Fibroblast of pulmonary artery (primary cell): ENCODE measurements around the gene SMC1B.
"Not testable (repeated sequence)": the region's sequence is repeated elsewhere in the genome, so short reads cannot be mapped to it uniquely, and the experiment has no call there.

Experiments
- DNase-seq: peaks from one replicate; pipeline ENCODE4 v3.0.0-alpha.2; 2010; ENCODE audit warnings: low read depth
- H3K4me3 ChIP-seq: replicated peaks from 2 replicates; pipeline ENCODE4 v1.5.1; 2011; ENCODE audit warnings: low read depth, mild to moderate bottlenecking, control low read depth, low read length, moderate library complexity
- CTCF ChIP-seq: IDR thresholded peaks from 2 replicates; pipeline ENCODE4 v1.5.1; 2011; ENCODE audit warnings: mild to moderate bottlenecking, control low read depth, low read length, inconsistent platforms; ENCODE audit errors: missing control alignments

Gene SMC1B

GRCh38 chr22:45399712-45400445, 13.5 kb downstream of the SMC1B start:
- no peak for DNase-seq
- TF ChIP-seq CTCF = no peak
- no peak overlapping the region for H3K4me3 ChIP-seq

GRCh38 chr22:45398214-45398613, 15.2 kb downstream of the SMC1B start:
- DNase-seq = no peak
- no peak for TF ChIP-seq CTCF
- H3K4me3 ChIP-seq = no peak overlapping the region

GRCh38 chr22:45397806-45398205, 15.6 kb downstream of the SMC1B start:
- no peak for DNase-seq
- TF ChIP-seq CTCF = no peak
- no peak overlapping the region for H3K4me3 ChIP-seq

- no peak for TF ChIP-seq CTCF
- no peak for DNase-seq
- no peak overlapping the region for H3K4me3 ChIP-seq
Observed at GRCh38 chr22:45389546-45389945, 23.9 kb downstream of the SMC1B start.

GRCh38 chr22:45381348-45381747, 32.1 kb downstream of the SMC1B start:
- no peak overlapping the region for H3K4me3 ChIP-seq
- DNase-seq = no peak
- TF ChIP-seq CTCF = no peak

GRCh38 chr22:45376703-45377102, 36.7 kb downstream of the SMC1B start:
- no peak for TF ChIP-seq CTCF
- peak; percentile 44 for DNase-seq

GRCh38 chr22:45376009-45376408, 37.4 kb downstream of the SMC1B start:
- no peak overlapping the region for H3K4me3 ChIP-seq
- TF ChIP-seq CTCF = no peak
- DNase-seq = no peak

More at GRCh38 chr22:45376703-45377102, 36.7 kb downstream of the SMC1B start:
- H3K4me3 ChIP-seq = no peak overlapping the region

- H3K4me3 ChIP-seq, DNase-seq: not testable (repeated sequence)
Observed at GRCh38 chr22:45373592-45373991, 39.8 kb downstream of the SMC1B start.
